HFFc6 (cell line): ENCODE data around the gene TMEM179. TPM values are rescaled to one million over a fixed set of nuclear protein-coding genes. Genes with fewer than 3 reads are reported as not detected.

Experiments
- DNase-seq: peaks from one replicate; pipeline ENCODE4 v3.0.0-alpha.2; 2018
- H3K27ac Mint-ChIP-seq: 2 replicates; pipeline ENCODE4 v1.8.0; 2020; ENCODE audit warnings: mild to moderate bottlenecking, mixed read lengths
- H3K27me3 Mint-ChIP-seq: 2 replicates; pipeline ENCODE4 v1.8.0; 2021; ENCODE audit warnings: mild to moderate bottlenecking, moderate library complexity, mixed read lengths; ENCODE audit not compliant: insufficient read depth
- H3K36me3 Mint-ChIP-seq: 2 replicates; pipeline ENCODE4 v1.8.0; 2021; ENCODE audit warnings: low read depth, mixed read lengths
- H3K4me1 Mint-ChIP-seq: 2 replicates; pipeline ENCODE4 v1.8.0; 2020; ENCODE audit warnings: low read depth, mixed read lengths
- H3K4me3 Mint-ChIP-seq: 2 replicates; pipeline ENCODE4 v1.8.0; 2020; ENCODE audit warnings: mild to moderate bottlenecking, moderate library complexity, mixed read lengths
- H3K9me3 Mint-ChIP-seq: 2 replicates; pipeline ENCODE4 v1.8.0; 2020; ENCODE audit warnings: mild to moderate bottlenecking, mixed read lengths
- CTCF ChIP-seq: fragments of 200-600 bp; sonication (generic); IDR thresholded peaks from 2 replicates; pipeline ENCODE4 v1.5.0; 2021; ENCODE audit warnings: antibody characterized with exemption, mild to moderate bottlenecking
- total RNA-seq, 6 experiments: library from RNA; stranded (reverse); fragmentation: NEBNext Ultra II Directional; extraction: Animal tissue kit (Norgen Biotek cat#: 25700); gene quantifications; 2 replicates in 1 of 6; 3 replicates in 5 of 6; pipeline ENCODE4 v1.2.3, GENCODE V29; 2021

Gene TMEM179
- total RNA-seq, 6 experiments from 2014 or later, result not detected

GRCh38 chr14:104578321-104578720 is 26.3 kb downstream of the TMEM179 start:
- Mint-ChIP-seq H3K4me3 (no peak overlapping the region), H3K27ac (no peak overlapping the region), H3K4me1 (no peaks in the 10 kb centered on the region), H3K9me3 (no peaks in the 10 kb centered on the region), H3K27me3 (peaks cover 29% of the 10 kb centered on the region), H3K36me3 (no peaks in the 10 kb centered on the region)
- TF ChIP-seq CTCF, result no peak
- no peak for DNase-seq

- Mint-ChIP-seq H3K27me3 (peaks cover 32% of the 10 kb centered on the region), H3K4me1 (no peaks in the 10 kb centered on the region), H3K4me3 (no peak overlapping the region), H3K27ac (no peak overlapping the region), H3K36me3 (no peaks in the 10 kb centered on the region), H3K9me3 (no peaks in the 10 kb centered on the region)
- no peak for DNase-seq
- no peak for TF ChIP-seq CTCF
Measured at GRCh38 chr14:104577847-104578301, 26.7 kb downstream of the TMEM179 start.

- no peaks in the 10 kb centered on the region for H3K9me3 Mint-ChIP-seq
- peaks cover 34% of the 10 kb centered on the region for H3K27me3 Mint-ChIP-seq
- no peak overlapping the region for H3K27ac Mint-ChIP-seq
- H3K4me3 Mint-ChIP-seq, result no peak overlapping the region
- no peaks in the 10 kb centered on the region for H3K36me3 Mint-ChIP-seq
- TF ChIP-seq CTCF, result no peak
- DNase-seq, result no peak
- no peaks in the 10 kb centered on the region for H3K4me1 Mint-ChIP-seq
Measured at GRCh38 chr14:104577426-104577825, 27.1 kb downstream of the TMEM179 start.

- DNase-seq, result no peak
- Mint-ChIP-seq H3K27me3 (peaks cover 32% of the 10 kb centered on the region), H3K9me3 (no peaks in the 10 kb centered on the region), H3K4me3 (no peak overlapping the region), H3K36me3 (no peaks in the 10 kb centered on the region), H3K4me1 (no peaks in the 10 kb centered on the region), H3K27ac (no peak overlapping the region)
- TF ChIP-seq CTCF, result no peak
Measured at GRCh38 chr14:104576970-104577332, 27.6 kb downstream of the TMEM179 start.

GRCh38 chr14:104576232-104576969 is 28.2 kb downstream of the TMEM179 start:
- H3K36me3 Mint-ChIP-seq, result no peaks in the 10 kb centered on the region
- no peak overlapping the region for H3K27ac Mint-ChIP-seq
- no peak for DNase-seq
- no peaks in the 10 kb centered on the region for H3K9me3 Mint-ChIP-seq
- H3K27me3 Mint-ChIP-seq, result peaks cover 28% of the 10 kb centered on the region
- no peaks in the 10 kb centered on the region for H3K4me1 Mint-ChIP-seq
- no peak overlapping the region for H3K4me3 Mint-ChIP-seq
- no peak for TF ChIP-seq CTCF
